Parathyroid adenoma (tissue), 2 donors: ENCODE data around the gene SELENOT.

Source experiments
- H2AFZ ChIP-seq: fragments of 300-600 bp; sonication (generic); one replicate; pipeline ENCODE4 v1.7.0; 2017; ENCODE audit warnings: antibody characterized with exemption, mild to moderate bottlenecking
- H3K27ac ChIP-seq: fragments of 300-600 bp; sonication (generic); one replicate; pipeline ENCODE4 v1.7.0; 2017
- H3K27me3 ChIP-seq: fragments of 300-600 bp; sonication (generic); one replicate; pipeline ENCODE4 v1.7.0; 2017; ENCODE audit warnings: low read length; ENCODE audit not compliant: control insufficient read depth, insufficient read depth
- H3K36me3 ChIP-seq: fragments of 300-600 bp; sonication (generic); one replicate; pipeline ENCODE4 v1.7.0; 2017; ENCODE audit warnings: low read length; ENCODE audit not compliant: control insufficient read depth, insufficient read depth
- H3K4me1 ChIP-seq: fragments of 300-600 bp; sonication (generic); one replicate; pipeline ENCODE4 v1.7.0; 2017; ENCODE audit warnings: control low read depth
- H3K4me2 ChIP-seq: fragments of 300-600 bp; sonication (generic); one replicate; pipeline ENCODE4 v1.7.0; 2017; ENCODE audit warnings: low read length
- H3K4me3 ChIP-seq: fragments of 300-600 bp; sonication (generic); one replicate; pipeline ENCODE4 v1.7.0; 2017; ENCODE audit warnings: low read depth, low read length
- H3K79me2 ChIP-seq: fragments of 300-600 bp; sonication (generic); one replicate; pipeline ENCODE4 v1.7.0; 2017; ENCODE audit warnings: control low read depth
- H3K9ac ChIP-seq: fragments of 300-600 bp; sonication (generic); one replicate; pipeline ENCODE4 v1.7.0; 2017; ENCODE audit warnings: mild to moderate bottlenecking
- H3K9me3 ChIP-seq: fragments of 300-600 bp; sonication (generic); one replicate; pipeline ENCODE4 v1.7.0; 2017; ENCODE audit warnings: low read length; ENCODE audit not compliant: control insufficient read depth
- TF ChIP-seq, protein P1 (sequence below): fragments of 300-600 bp; sonication (generic); IDR thresholded peaks from one replicate; pipeline ENCODE4 v1.7.0; 2017; ENCODE audit warnings: antibody characterized with exemption, mild to moderate bottlenecking
- donor health status: primary hyperparathyroidism.

The SELENOT gene

DNA sequence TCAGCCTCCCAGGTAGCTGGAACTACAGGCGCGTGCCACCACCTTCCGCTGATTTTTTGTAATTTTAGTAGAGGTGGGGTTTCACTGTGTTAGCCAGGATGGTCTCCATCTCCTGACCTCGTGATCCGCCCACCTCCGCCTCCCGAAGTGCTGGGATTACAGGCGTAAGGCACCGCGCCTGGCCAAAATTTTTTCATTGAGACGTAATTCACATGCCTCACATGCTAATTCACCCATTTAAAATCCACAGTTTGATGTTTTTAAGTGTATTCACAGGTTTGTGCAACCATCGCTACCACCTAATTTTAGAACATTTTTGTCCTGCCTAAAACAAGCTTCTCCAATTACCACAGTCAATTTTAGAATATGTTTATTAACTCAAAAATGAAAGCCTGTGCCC is 37.1 kb downstream of the SELENOT start:
- Histone ChIP-seq H2AFZ (no peak overlapping the region), H3K4me2 (no peak overlapping the region), H3K9ac (no peak overlapping the region), H3K79me2 (no peaks in the 10 kb centered on the region), H3K4me1 (no peaks in the 10 kb centered on the region), H3K4me3 (no peak overlapping the region), H3K9me3 (no peaks in the 10 kb centered on the region), H3K27ac (no peak overlapping the region), H3K36me3 (no peaks in the 10 kb centered on the region), H3K27me3 (no peaks in the 10 kb centered on the region)
- TF ChIP-seq, protein P1, sequence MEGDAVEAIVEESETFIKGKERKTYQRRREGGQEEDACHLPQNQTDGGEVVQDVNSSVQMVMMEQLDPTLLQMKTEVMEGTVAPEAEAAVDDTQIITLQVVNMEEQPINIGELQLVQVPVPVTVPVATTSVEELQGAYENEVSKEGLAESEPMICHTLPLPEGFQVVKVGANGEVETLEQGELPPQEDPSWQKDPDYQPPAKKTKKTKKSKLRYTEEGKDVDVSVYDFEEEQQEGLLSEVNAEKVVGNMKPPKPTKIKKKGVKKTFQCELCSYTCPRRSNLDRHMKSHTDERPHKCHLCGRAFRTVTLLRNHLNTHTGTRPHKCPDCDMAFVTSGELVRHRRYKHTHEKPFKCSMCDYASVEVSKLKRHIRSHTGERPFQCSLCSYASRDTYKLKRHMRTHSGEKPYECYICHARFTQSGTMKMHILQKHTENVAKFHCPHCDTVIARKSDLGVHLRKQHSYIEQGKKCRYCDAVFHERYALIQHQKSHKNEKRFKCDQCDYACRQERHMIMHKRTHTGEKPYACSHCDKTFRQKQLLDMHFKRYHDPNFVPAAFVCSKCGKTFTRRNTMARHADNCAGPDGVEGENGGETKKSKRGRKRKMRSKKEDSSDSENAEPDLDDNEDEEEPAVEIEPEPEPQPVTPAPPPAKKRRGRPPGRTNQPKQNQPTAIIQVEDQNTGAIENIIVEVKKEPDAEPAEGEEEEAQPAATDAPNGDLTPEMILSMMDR = no peak

DNA sequence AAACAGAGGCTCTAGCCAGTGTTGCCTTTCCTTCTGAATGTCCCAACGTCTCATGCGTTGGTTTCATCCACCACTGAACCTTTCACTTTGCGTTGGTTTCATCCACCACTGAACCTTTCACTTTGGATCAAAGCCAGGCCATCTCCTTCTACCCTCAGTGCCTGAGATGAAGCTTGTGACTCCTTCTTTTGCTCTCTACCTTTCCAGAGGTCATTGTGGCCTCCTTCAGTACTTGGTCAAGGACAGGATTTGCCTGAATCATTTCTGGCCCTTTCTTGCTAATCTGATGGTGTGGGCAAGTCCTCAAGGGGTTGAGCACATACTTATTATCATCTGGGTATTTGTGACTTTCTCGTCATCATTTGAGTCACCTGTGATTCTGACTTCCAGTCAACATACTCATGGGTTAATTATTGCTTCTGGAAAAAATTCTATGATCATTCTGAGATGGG is 50.0 kb downstream of the SELENOT start:
- TF ChIP-seq, protein P1 = no peak
- no peaks in the 10 kb centered on the region for H3K79me2 ChIP-seq

DNA sequence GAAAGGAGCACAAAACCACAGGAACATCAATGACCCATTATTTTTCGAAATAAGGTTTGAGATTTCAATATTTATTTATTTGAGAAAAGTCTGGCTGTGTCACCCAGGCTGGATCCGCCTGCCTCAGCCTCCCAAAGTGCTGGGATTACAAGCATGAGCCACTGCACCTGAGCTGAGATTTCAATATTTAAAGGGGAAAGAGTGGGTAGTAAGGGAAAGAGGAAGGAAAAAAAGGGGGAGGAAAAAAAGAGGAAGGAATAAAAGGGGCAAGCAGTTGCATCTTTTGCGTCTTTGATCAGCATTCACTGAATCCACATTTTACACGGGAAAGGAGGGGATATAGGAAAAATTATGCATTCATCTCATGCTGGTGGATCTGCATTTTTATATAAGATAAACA is 53.2 kb downstream of the SELENOT start:
- TF ChIP-seq, protein P1 = no peak
- Histone ChIP-seq H2AFZ (no peak overlapping the region), H3K36me3 (no peaks in the 10 kb centered on the region), H3K4me1 (no peaks in the 10 kb centered on the region), H3K27me3 (no peaks in the 10 kb centered on the region), H3K9me3 (no peaks in the 10 kb centered on the region), H3K27ac (no peak overlapping the region), H3K4me3 (no peak overlapping the region), H3K9ac (no peak overlapping the region), H3K4me2 (no peak overlapping the region), H3K79me2 (no peaks in the 10 kb centered on the region)

More for the DNA sequence above, 50.0 kb downstream of the SELENOT start:
- H3K4me2 ChIP-seq = no peak overlapping the region
- H3K36me3 ChIP-seq = no peaks in the 10 kb centered on the region
- no peak overlapping the region for H2AFZ ChIP-seq
- H3K27me3 ChIP-seq = no peaks in the 10 kb centered on the region
- no peak overlapping the region for H3K27ac ChIP-seq
- no peak overlapping the region for H3K4me3 ChIP-seq
- no peaks in the 10 kb centered on the region for H3K9me3 ChIP-seq
- no peaks in the 10 kb centered on the region for H3K4me1 ChIP-seq
- no peak overlapping the region for H3K9ac ChIP-seq

DNA sequence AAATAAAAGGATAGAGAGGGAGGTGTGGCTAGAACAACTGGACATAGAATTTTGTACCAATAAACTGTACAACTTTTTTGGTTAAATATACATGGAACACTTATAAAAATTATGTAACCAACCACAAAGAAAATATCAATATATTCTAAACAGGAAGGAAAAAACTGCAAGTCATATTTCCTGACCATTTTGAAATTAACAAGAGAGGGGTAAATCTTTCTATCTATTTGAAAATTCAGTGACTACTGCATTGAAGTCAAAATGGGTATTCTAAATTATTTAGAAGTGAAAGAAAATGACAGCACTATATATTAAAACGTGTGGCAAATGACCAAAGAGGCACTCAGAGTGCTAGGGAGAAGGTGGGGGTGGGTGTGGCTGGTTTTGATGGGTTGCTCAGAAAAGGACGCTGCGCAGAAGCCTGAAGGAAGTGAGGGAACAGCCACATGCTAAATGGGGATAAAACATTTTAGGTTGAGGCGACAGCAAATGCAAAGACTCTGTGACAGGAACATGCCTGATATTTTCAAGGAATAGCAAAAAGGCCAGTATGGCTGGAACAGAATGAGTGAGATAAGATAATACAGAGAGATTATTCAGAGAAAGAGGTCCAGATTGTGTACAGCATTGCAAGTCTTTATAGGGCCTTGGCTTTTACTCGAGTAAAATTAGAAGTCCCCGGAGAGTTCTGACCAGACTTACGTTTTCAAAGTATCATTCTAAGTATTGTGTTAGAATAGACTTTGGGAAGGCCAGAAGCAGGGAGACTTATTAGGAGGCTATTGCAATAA is 59.5 kb downstream of the SELENOT start:
- no peak overlapping the region for H3K4me3 ChIP-seq
- TF ChIP-seq, protein P1 = no peak
- no peak overlapping the region for H3K4me2 ChIP-seq
- H3K36me3 ChIP-seq = no peaks in the 10 kb centered on the region
- no peaks in the 10 kb centered on the region for H3K9me3 ChIP-seq
- H3K79me2 ChIP-seq = no peaks in the 10 kb centered on the region
- H2AFZ ChIP-seq = no peak overlapping the region
- no peak overlapping the region for H3K9ac ChIP-seq
- H3K27me3 ChIP-seq = no peaks in the 10 kb centered on the region
- H3K4me1 ChIP-seq = no peaks in the 10 kb centered on the region
- no peak overlapping the region for H3K27ac ChIP-seq

DNA sequence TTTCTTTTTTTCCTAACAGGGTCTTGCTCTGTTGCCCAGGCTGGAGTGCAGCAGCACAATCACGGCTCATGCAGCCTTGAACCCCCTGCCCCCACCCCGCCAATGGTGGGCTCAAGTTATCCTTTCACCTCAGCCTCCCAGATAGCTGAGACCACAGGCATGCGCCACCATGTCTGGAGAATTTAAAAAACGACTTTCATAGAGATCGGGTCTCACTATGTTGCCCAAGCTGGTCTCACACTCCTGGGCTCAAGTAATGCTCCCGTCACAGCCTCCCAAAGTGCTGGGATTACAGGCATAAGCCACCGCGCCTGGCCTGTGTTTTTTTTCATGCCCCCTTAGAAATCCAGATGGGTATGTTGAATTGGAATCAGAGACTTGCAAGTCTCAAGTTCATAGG is 60.3 kb downstream of the SELENOT start:
- H3K36me3 ChIP-seq = no peaks in the 10 kb centered on the region
- no peak overlapping the region for H3K4me3 ChIP-seq
- H3K27me3 ChIP-seq = no peaks in the 10 kb centered on the region
- no peak overlapping the region for H3K27ac ChIP-seq
- H2AFZ ChIP-seq = no peak overlapping the region
- H3K4me2 ChIP-seq = no peak overlapping the region
- TF ChIP-seq, protein P1 = no peak
- no peaks in the 10 kb centered on the region for H3K9me3 ChIP-seq
- H3K9ac ChIP-seq = no peak overlapping the region
- no peaks in the 10 kb centered on the region for H3K79me2 ChIP-seq
- no peaks in the 10 kb centered on the region for H3K4me1 ChIP-seq
